Omental fat pad (tissue), 4 donors: ENCODE data around the gene TAF3. TPM values are rescaled to one million over a fixed set of nuclear protein-coding genes. Genes with fewer than 3 reads are reported as not detected.
"Not testable (repeated sequence)": the region's sequence is repeated elsewhere in the genome, so short reads cannot be mapped to it uniquely, and the experiment has no call there.

Experiments
- ATAC-seq: fragments of 150-250 bp; one replicate; pipeline ENCODE4 v1.9.1; 2016; ENCODE audit warnings: mild to moderate bottlenecking, moderate library complexity; ENCODE audit not compliant: low FRiP score
- DNase-seq: peaks from one replicate; pipeline ENCODE4 v3.0.0-alpha.2; 2019; ENCODE audit warnings: low spot score
- total RNA-seq, 4 donors: library from RNA; depleted of rRNA; stranded (reverse); fragments of >200 nt; gene quantifications; one replicate each; pipeline ENCODE4 v1.1.0, GENCODE V29; 2016
- TF ChIP-seq, protein P1 (sequence below), 3 donors: fragments of 450-650 bp; IDR thresholded peaks; one replicate each; pipeline ENCODE4 v1.5.1; 2016 to 2017; ENCODE audit warnings: antibody characterized with exemption in 3 of 3, mild to moderate bottlenecking in 3 of 3, moderate library complexity in 2 of 3

TAF3 gene, protein sequence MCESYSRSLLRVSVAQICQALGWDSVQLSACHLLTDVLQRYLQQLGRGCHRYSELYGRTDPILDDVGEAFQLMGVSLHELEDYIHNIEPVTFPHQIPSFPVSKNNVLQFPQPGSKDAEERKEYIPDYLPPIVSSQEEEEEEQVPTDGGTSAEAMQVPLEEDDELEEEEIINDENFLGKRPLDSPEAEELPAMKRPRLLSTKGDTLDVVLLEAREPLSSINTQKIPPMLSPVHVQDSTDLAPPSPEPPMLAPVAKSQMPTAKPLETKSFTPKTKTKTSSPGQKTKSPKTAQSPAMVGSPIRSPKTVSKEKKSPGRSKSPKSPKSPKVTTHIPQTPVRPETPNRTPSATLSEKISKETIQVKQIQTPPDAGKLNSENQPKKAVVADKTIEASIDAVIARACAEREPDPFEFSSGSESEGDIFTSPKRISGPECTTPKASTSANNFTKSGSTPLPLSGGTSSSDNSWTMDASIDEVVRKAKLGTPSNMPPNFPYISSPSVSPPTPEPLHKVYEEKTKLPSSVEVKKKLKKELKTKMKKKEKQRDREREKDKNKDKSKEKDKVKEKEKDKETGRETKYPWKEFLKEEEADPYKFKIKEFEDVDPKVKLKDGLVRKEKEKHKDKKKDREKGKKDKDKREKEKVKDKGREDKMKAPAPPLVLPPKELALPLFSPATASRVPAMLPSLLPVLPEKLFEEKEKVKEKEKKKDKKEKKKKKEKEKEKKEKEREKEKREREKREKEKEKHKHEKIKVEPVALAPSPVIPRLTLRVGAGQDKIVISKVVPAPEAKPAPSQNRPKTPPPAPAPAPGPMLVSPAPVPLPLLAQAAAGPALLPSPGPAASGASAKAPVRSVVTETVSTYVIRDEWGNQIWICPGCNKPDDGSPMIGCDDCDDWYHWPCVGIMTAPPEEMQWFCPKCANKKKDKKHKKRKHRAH
- 1 to 10 TPM; 4.9 to 8.8 (median 6.4) TPM for total RNA-seq

GRCh38 chr10:7818295-7819120 is at the start of gene TAF3:
Gene TAF3, plus strand, starts transcription at chr10:7818505. Its CDS starts 205 bp downstream, at chr10:7818710.
- DNase-seq (peak; percentile 69), ATAC-seq (peak; percentile 96)
- TF ChIP-seq, protein P1, sequence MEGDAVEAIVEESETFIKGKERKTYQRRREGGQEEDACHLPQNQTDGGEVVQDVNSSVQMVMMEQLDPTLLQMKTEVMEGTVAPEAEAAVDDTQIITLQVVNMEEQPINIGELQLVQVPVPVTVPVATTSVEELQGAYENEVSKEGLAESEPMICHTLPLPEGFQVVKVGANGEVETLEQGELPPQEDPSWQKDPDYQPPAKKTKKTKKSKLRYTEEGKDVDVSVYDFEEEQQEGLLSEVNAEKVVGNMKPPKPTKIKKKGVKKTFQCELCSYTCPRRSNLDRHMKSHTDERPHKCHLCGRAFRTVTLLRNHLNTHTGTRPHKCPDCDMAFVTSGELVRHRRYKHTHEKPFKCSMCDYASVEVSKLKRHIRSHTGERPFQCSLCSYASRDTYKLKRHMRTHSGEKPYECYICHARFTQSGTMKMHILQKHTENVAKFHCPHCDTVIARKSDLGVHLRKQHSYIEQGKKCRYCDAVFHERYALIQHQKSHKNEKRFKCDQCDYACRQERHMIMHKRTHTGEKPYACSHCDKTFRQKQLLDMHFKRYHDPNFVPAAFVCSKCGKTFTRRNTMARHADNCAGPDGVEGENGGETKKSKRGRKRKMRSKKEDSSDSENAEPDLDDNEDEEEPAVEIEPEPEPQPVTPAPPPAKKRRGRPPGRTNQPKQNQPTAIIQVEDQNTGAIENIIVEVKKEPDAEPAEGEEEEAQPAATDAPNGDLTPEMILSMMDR (IDR thresholded peaks at IDR 0.05): no peak

- ATAC-seq: no peak
- DNase-seq: no peak
- TF ChIP-seq, protein P1 (IDR thresholded peaks at IDR 0.05): no peak
These were observed 44.2 kb upstream of the TAF3 start for GRCh38 chr10:7773845-7774801.

- TF ChIP-seq, protein P1 (IDR thresholded peaks at IDR 0.05): no peak
- no peak for ATAC-seq
These were observed 41.5 kb upstream of the TAF3 start for GRCh38 chr10:7776777-7777176.

GRCh38 chr10:7782194-7782593 is 36.1 kb upstream of the TAF3 start:
- DNase-seq: not testable (repeated sequence)

More at GRCh38 chr10:7776777-7777176, 41.5 kb upstream of the TAF3 start:
- DNase-seq: no peak

DNA sequence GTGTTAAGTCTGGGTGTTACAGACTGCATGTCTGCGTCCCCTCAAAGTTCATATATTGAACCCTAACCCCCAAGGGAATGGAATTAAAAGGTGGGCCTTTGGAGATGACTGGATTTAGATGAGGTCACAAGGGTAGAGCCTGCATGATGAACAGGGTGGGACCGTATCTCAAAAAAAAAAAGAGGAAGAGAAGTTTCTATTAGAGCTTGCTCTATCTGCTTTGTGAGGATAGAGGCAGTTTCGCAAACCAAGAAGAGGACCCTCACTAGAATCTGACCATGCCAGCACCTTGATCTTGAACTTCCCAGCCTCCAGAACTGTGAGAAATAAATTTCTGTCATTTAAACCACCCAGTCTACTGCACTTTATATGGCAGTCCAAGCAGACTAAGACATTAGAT is 31.9 kb upstream of the TAF3 start:
- TF ChIP-seq, protein P1 (IDR thresholded peaks at IDR 0.05): no peak
- ATAC-seq (no peak), DNase-seq (no peak)

More at GRCh38 chr10:7782194-7782593, 36.1 kb upstream of the TAF3 start:
- not testable (repeated sequence) for ATAC-seq

DNA sequence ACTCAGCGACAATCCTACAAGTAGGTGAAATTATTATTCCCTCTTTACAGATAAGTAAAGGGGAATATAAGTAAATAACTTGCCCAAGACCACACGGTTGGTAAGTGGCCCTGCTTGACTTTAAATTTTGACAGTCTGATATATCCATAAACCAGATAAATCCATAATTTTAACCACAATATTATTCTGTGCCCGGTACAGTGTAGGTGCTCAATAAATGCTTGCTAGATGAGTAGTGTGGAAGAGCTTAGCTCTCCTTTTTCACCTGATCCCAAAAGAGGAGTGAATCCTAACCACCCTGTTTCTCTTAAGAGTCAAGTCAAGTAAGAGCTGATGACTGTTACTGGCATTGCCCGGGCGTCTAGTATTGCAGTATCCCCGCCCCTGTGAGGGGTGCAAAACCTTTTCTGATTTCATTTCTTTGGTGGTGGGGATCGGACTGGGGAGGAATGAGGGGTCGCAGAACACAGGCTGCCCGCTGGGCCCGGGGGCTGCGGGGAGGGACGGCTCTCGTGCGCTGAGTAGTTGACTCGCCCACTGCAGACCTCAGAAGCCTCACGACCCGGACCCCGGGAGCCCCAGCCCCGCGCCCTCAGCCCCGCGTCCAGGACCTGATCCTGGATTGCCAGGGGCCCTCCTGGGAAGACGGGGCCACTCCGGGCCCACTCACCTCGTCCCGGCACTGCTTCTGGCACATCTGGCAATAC is 31.0 kb upstream of the TAF3 start:
- no peak for DNase-seq
- TF ChIP-seq, protein P1 (IDR thresholded peaks at IDR 0.05): no peak
- peak; percentile 38 for ATAC-seq
